Psoas muscle (tissue), 8 donors: ENCODE measurements around the gene CCL24. TPM values are rescaled to one million over a fixed set of nuclear protein-coding genes. Genes with fewer than 3 reads are reported as not detected.

Source experiments
- ATAC-seq, 4 donors: fragments of 200-7000 bp; cut with Tn5 transposase; one replicate each; pipeline ENCODE4 v1.9.1; 2020; ENCODE audit warnings: moderate library complexity in 3 of 4, mild to moderate bottlenecking in 2 of 4
- DNase-seq, 2 donors: peaks; one replicate each; pipeline ENCODE4 v3.0.0-alpha.2; 2020
- H3K27ac ChIP-seq: fragments of 200-600 bp; one replicate; pipeline ENCODE4 v1.8.0; 2022
- H3K27me3 ChIP-seq, 3 donors: fragments of 200-600 bp in 1 of 3; one replicate each; pipeline versions ENCODE4 v1.6.1 to v1.8.0; 2013 to 2022; ENCODE audit warnings: low read length in 2 of 3, mild to moderate bottlenecking in 2 of 3, moderate library complexity in 1 of 3; ENCODE audit not compliant: insufficient read depth in 3 of 3
- H3K36me3 ChIP-seq, 2 donors: fragments of 200-600 bp in 1 of 2; one replicate each; pipeline versions ENCODE4 v1.6.1 to v1.8.0; 2013 to 2022; ENCODE audit warnings: low read depth in 1 of 2, mild to moderate bottlenecking in 1 of 2, moderate library complexity in 1 of 2; ENCODE audit not compliant: insufficient read depth in 1 of 2
- H3K4me1 ChIP-seq: fragments of 200-600 bp; one replicate; pipeline ENCODE4 v1.8.0; 2022
- H3K4me3 ChIP-seq: fragments of 200-600 bp; one replicate; pipeline ENCODE4 v1.8.0; 2022; ENCODE audit warnings: mild to moderate bottlenecking
- H3K9me3 ChIP-seq: fragments of 200-600 bp; one replicate; pipeline ENCODE4 v1.8.0; 2022
- WGBS, 3 donors: extraction: QIAGEN DNeasy Blood & Tissue Kit; methylation state at CpG; one replicate each; pipeline versions ENCODE4 v1.1.6 to v1.1.7; 2013; 5-methylcytosine and 5-hydroxymethylcytosine counted together
- intact Hi-C, 2 donors: fragments of 100-400 bp; cut with DNase I; formaldehyde crosslinking; loops; one replicate each; pipeline versions ENCODE4 v1.11.0 to v1.14.2; 2022
- polyA plus RNA-seq, 3 donors: library from polyadenylated mRNA; stranded (reverse); fragments of 200-250 nt; gene quantifications; one replicate each; pipeline ENCODE4 v1.2.3, GENCODE V29; 2013
- total RNA-seq, 4 donors: library from RNA; stranded (reverse); fragmentation: NEBNext Ultra II Directional in 2 of 4; extraction: Animal tissue kit (Norgen Biotek cat#: 25700) in 2 of 4; gene quantifications; one replicate each; pipeline versions ENCODE4 v1.2.1 to v1.2.4, GENCODE V29; 2021 to 2023
- TF ChIP-seq, protein P1 (sequence below): fragments of 200-600 bp; IDR thresholded peaks from one replicate; pipeline ENCODE4 v1.8.0; 2022; ENCODE audit warnings: antibody characterized with exemption
- donor health status: healthy with polysubstance abuse.
- donor health status: DM: no; HTN: no; CAD: no; lungs with moderate emphysema.
- donor health status: Bipolar disorder and iron deficiency.
- donor health status: healthy.
- donor health status: DM: yes; HTN: yes; CAD: no.
- donor health status: DM: no; HTN: no; CAD: no.
- donor health status: DM: no; HTN: no; CAD: no.
- donor health status: DM: yes; HTN: yes; CAD: no.

CCL24 gene
- total and polyA plus RNA-seq, 7 donors: not detected

DNA sequence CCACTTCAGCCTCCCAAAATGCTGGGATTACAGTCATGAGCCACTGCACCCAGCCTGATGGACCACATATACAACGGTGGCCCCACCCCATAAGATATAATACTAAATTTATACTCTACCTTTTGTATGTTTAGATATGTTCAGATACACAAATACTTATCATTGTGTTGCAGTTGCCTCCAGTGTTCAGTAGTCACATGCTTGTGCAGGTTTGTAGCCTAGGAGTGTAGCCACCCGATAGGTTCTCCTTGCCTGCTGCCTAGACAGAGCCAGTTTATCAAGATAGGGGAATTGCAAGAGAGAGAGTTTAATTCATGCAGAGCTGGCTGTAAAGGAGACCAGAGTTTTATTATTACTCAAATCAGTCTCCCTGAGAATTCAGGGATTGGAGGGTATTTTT is 9.6 kb downstream of the CCL24 start:
- H3K4me3 ChIP-seq: no peak overlapping the region
- WGBS, 3 donors: 87 to 94% (median 90%) methylated on average over 2 of the region's 2 CpGs
- intact Hi-C loops: no loop called here
- DNase-seq (no peak), ATAC-seq (no peak)
- no peaks in the 10 kb centered on the region for H3K4me1 ChIP-seq
- H3K27me3 ChIP-seq: peaks cover 0 to 5% (median 2%) of the 10 kb centered on the region in 3 donors
- H3K27ac ChIP-seq: no peak overlapping the region
- TF ChIP-seq, protein P1, sequence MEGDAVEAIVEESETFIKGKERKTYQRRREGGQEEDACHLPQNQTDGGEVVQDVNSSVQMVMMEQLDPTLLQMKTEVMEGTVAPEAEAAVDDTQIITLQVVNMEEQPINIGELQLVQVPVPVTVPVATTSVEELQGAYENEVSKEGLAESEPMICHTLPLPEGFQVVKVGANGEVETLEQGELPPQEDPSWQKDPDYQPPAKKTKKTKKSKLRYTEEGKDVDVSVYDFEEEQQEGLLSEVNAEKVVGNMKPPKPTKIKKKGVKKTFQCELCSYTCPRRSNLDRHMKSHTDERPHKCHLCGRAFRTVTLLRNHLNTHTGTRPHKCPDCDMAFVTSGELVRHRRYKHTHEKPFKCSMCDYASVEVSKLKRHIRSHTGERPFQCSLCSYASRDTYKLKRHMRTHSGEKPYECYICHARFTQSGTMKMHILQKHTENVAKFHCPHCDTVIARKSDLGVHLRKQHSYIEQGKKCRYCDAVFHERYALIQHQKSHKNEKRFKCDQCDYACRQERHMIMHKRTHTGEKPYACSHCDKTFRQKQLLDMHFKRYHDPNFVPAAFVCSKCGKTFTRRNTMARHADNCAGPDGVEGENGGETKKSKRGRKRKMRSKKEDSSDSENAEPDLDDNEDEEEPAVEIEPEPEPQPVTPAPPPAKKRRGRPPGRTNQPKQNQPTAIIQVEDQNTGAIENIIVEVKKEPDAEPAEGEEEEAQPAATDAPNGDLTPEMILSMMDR: no peak
- peaks cover 14% of the 10 kb centered on the region for H3K9me3 ChIP-seq
- no peaks in the 10 kb centered on the region for H3K36me3 ChIP-seq

DNA sequence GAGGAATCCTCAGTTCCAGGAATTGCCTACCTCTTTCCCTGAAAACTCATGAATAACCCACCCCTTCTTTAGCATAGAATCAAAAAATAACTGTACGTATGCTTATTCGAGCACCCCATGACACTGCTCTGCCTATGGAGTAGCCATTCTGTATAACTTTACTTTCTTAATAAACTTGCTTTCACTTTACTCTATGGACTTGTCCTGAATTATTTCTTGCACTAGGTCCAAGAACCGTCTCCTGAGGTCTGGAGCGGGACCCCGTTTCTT is 11.1 kb downstream of the CCL24 start:
- Histone ChIP-seq H3K9me3 (peaks cover 12% of the 10 kb centered on the region), H3K4me3 (no peak overlapping the region), H3K27ac (no peak overlapping the region), H3K36me3 (no peaks in the 10 kb centered on the region), H3K4me1 (no peaks in the 10 kb centered on the region), H3K27me3 (peaks cover 0 to 5% (median 2%) of the 10 kb centered on the region in 3 donors)
- 78 to 79% (median 78%) methylated on average over 5 of the region's 5 CpGs for WGBS, 3 donors
- intact Hi-C loops: no loop called here
- no peak for DNase-seq
- TF ChIP-seq, protein P1: no peak
- no peak for ATAC-seq

DNA sequence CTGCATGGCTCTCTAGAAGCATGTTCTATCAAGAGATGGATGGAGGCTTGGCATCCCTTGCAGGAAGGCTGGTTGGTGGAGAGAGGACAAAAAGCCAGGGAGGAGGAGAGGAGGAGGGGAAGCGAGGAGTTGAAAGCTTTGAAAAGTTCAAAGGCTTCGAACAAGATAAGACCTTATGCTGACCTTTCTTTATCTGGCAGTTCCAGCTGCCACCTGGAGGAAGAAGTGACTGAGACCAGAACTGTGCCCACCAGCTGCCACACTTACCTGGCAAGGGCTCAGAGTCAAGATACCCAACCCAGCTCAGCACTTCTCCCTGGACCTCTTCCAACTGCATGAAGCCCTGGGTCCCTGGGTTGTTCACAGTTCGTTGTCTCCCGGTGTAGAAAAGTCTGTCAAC is 14.8 kb downstream of the CCL24 start:
- Histone ChIP-seq H3K27me3 (peaks cover 0 to 8% (median 2%) of the 10 kb centered on the region in 3 donors), H3K36me3 (no peaks in the 10 kb centered on the region), H3K4me1 (no peaks in the 10 kb centered on the region), H3K27ac (no peak overlapping the region), H3K9me3 (no peaks in the 10 kb centered on the region), H3K4me3 (no peak overlapping the region)
- TF ChIP-seq, protein P1: no peak
- no peak for ATAC-seq
- WGBS, 3 donors: 62 to 71% (median 69%) methylated on average over 4 of the region's 4 CpGs
- intact Hi-C loops: no loop called here
- DNase-seq: no peak

DNA sequence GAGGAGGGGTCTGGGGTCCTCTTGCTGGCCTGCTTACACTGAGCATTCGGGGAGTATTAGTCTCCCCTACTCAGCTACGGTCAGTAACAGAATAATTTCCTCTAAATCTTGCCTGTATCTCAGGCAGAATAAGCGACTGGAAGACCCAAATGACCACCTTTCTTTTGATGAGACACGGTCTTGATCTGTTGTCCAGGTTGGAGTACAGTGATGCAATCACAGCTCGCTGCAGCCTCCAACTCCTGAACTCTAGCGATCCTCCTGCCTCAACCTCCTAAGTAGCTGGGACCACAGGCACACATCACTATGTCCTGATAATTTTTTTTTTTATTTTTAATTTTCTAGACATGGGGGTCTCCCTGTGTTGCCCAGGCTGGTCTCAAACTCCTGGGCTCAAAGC is 17.2 kb downstream of the CCL24 start:
- intact Hi-C loops: no loop called here
- 83 to 92% (median 85%) methylated on average over 6 of the region's 6 CpGs for WGBS, 3 donors

DNA sequence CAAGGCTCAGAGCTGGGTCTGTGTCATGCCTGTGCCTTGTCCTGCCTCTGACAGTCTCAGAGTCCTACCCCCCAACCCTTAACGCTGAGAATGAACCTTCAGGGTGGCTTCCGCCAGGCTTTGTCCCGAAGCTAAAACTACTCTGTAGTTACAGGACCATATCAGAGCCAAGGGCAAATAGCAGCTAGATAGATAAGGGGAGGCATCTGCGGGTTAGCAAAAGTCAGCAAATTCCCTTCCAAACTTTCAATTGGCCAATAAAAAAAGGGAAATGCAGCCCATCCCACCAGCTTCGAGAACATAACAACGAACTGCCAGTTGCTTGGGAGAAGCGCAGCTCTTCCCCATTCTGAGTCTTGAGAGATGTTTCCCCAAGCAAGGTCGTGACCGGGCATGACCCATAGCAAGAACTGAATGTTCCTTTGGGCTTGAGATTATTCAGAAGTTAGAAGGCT is 17.7 kb downstream of the CCL24 start:
- intact Hi-C loops: no loop called here
- DNase-seq (peak; percentile 58 to 81), ATAC-seq (peak in 2 of 4 donors; percentile 55 to 61)
- H3K36me3 ChIP-seq: no peaks in the 10 kb centered on the region
- peaks cover 0 to 3% (median 2%) of the 10 kb centered on the region in 3 donors for H3K27me3 ChIP-seq
- H3K4me3 ChIP-seq: no peak overlapping the region
- TF ChIP-seq, protein P1: no peak
- no peaks in the 10 kb centered on the region for H3K4me1 ChIP-seq
- no peaks in the 10 kb centered on the region for H3K9me3 ChIP-seq
- 30 to 46% (median 39%) methylated on average over 9 of the region's 9 CpGs for WGBS, 3 donors
- H3K27ac ChIP-seq: no peak overlapping the region

More for the DNA sequence above, 17.2 kb downstream of the CCL24 start:
- Histone ChIP-seq H3K4me3 (no peak overlapping the region), H3K36me3 (no peaks in the 10 kb centered on the region), H3K27me3 (peaks cover 0 to 3% (median 2%) of the 10 kb centered on the region in 3 donors), H3K9me3 (no peaks in the 10 kb centered on the region), H3K4me1 (no peaks in the 10 kb centered on the region), H3K27ac (no peak overlapping the region)
- DNase-seq (no peak), ATAC-seq (no peak)
- TF ChIP-seq, protein P1: no peak
